Stimulated activated CD8-positive, alpha-beta memory T cell treated with anti-CD3 and anti-CD28 coated beads, Interleukin-15, amount 100 ng/mL, for 24 hours (primary cell): ENCODE measurements around the gene RAB8B.

Experiments used
- DNase-seq: peaks from one replicate; pipeline ENCODE4 v3.0.0-alpha.2; 2020; ENCODE audit warnings: low read depth

The RAB8B gene

GRCh38 chr15:63313825-63314224 is 124.4 kb downstream of the RAB8B start:
- DNase-seq: no peak

GRCh38 chr15:63314409-63314808 is 125.0 kb downstream of the RAB8B start:
- no peak for DNase-seq
